Measurements from ENCODE around the gene ZPLD1. TPM values are rescaled to one million over a fixed set of nuclear protein-coding genes. Genes with fewer than 3 reads are reported as not detected.

The ZPLD1 gene
- total RNA-seq, 1 experiment from 2014 or later = not detected

DNA sequence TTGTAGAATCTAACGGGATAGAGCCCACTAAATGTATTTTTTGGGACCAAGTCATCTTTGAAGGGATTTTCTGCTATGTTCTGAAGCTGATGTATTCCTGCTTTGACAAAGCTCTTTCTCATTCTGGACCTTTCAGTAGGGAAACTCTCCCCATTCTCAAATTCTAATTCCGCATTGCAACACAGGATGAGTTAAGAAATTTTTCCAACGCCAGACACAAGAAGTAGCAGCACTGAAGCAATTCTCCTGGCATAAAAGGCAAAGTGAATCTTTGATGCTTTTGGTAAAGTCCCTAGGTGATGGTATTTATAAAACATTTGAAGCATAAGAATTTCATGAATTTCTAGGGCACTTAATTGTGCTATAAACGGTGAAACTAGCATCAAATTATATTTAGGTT lies 76.8 kb downstream of the ZPLD1 start:
- ATAC-seq (no peak), DNase-seq (ENCODE audit: low read depth, low spot score) (no peak)
- no peaks in the 10 kb centered on the region for H4K20me1 ChIP-seq (ENCODE audit: insufficient read depth)
- peak overlapping the region; percentile 63 for H3K4me2 ChIP-seq (ENCODE audit: low read length)
- no peaks in the 10 kb centered on the region for H3K9me2 ChIP-seq (ENCODE audit: insufficient read depth)
- no peaks in the 10 kb centered on the region for H3K9me3 ChIP-seq (ENCODE audit: control insufficient read depth in 1 of 2, insufficient read depth in 1 of 2, low read depth in 1 of 2, low read length in 2 of 2)
- CTCF ChIA-PET = interaction anchor here (1.4 kb wide), 1 partner anchor 282 kb away, joined by 4 read pairs; no protein-coding TSS in a partner anchor
- no peaks in the 10 kb centered on the region for H3K27me3 ChIP-seq (ENCODE audit: insufficient read depth, low read length)
- no peak overlapping the region for H3K27ac ChIP-seq (ENCODE audit: low read depth, low read length)
- no peaks in the 10 kb centered on the region for H3K36me3 ChIP-seq (ENCODE audit: control insufficient read depth in 1 of 2, insufficient read depth in 2 of 2, low read length in 2 of 2)
- intact Hi-C loops (cut with micrococcal nuclease) = no loop called here
- TF ChIP-seq POLR2A (IDR thresholded peaks at IDR 0.05; ENCODE audit: borderline replicate concordance, extremely low read depth, insufficient read depth, insufficient read length) (no peak), SP1 (IDR thresholded peaks at IDR 0.05; ENCODE audit: low read depth) (no peak), YY1 (IDR thresholded peaks at IDR 0.05; ENCODE audit: extremely low read depth, insufficient replicate concordance, low read depth, low read length) (no peak), FOSL1 (IDR thresholded peaks at IDR 0.05; ENCODE audit: low read depth) (no peak), TCF7L2 (IDR thresholded peaks at IDR 0.05; ENCODE audit: borderline replicate concordance, extremely low read depth, insufficient read depth, insufficient read length) (no peak), ZBTB33 (IDR thresholded peaks at IDR 0.05; ENCODE audit: extremely low read depth, insufficient replicate concordance, low read length) (no peak), POLR2AphosphoS5 (IDR thresholded peaks at IDR 0.05; ENCODE audit: low read depth, low read length) (no peak), RAD21 (IDR thresholded peaks at IDR 0.05; ENCODE audit: low read depth) (no peak), EGR1 (IDR thresholded peaks at IDR 0.05; ENCODE audit: low read depth) (no peak), CEBPB (IDR thresholded peaks at IDR 0.05; ENCODE audit: low read depth) (no peak), MAX (IDR thresholded peaks at IDR 0.05) (no peak)
- TF ChIP-seq, protein P1, sequence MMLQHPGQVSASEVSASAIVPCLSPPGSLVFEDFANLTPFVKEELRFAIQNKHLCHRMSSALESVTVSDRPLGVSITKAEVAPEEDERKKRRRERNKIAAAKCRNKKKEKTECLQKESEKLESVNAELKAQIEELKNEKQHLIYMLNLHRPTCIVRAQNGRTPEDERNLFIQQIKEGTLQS (IDR thresholded peaks at IDR 0.05) = no peak
- H3K9ac ChIP-seq (ENCODE audit: low read length) = peak overlapping the region; percentile 5; the same call in 1 of the 2 replicates
- POLR2A ChIA-PET = no interaction called here
- peak overlapping the region; percentile 7 to 50; a peak in 2 of 4 replicates for H3K4me3 ChIP-seq (replicated peaks in 1 of 2; ENCODE audit: low read depth in 1 of 2, low read length in 2 of 2)
- H3K4me1 ChIP-seq (ENCODE audit: control insufficient read depth in 1 of 2, insufficient read depth in 2 of 2, low read length in 2 of 2) = peaks cover 0 to 17% of the 10 kb centered on the region in 2 experiments; a peak in 2 of 4 replicates
- peak overlapping the region; percentile 74 for H2AFZ ChIP-seq (ENCODE audit: low read depth, low read length, poor library complexity, severe bottlenecking)
- RAD21 ChIA-PET (ENCODE audit: low non-redundant PET in 1 of 2, low total read pairs in 2 of 2, uncharacterized antibody in 2 of 2, unreplicated experiment in 2 of 2) = no interaction called here
- no TSS peak for BruUV-seq (replicated peaks)
- H3K79me2 ChIP-seq (ENCODE audit: insufficient read depth, low read length) = no peaks in the 10 kb centered on the region

Measured in HCT116 (cell line).